K562 (cell line): ENCODE results near the gene NUTF2. TPM values are rescaled to one million over a fixed set of nuclear protein-coding genes. Genes with fewer than 3 reads are reported as not detected.

Experiments used
- ATAC-seq: fragments of 200-7000 bp; cut with Tn5 transposase; 3 replicates; pipeline ENCODE4 v1.9.1; 2020; ENCODE audit warnings: moderate library complexity
- BruUV-seq: library from RNA; stranded (reverse); fragments of 400-500 nt; replicated peaks from 2 replicates; lab custom pipeline; 2021; lab: Mats Ljungman, UMichigan
- CTCF ChIA-PET: fragments of 300-600 bp; formaldehyde crosslinking; extraction: SDS; loops from one replicate; lab custom pipeline; 2021; ENCODE audit warnings: low intra/inter-chr PET ratio; lab: Yijun Ruan, JAX
- POLR2A ChIA-PET: fragments of 300-600, 350-650 bp; sonication (Branson Sonifier 250); formaldehyde crosslinking; extraction: SDS; loops from one replicate; lab custom pipeline; 2021; ENCODE audit warnings: antibody characterized with exemption, inconsistent platforms; lab: Yijun Ruan, JAX
- DNase-seq, 4 experiments: peaks; one replicate each; pipeline versions ENCODE4 v3.0.0 to v3.0.0-alpha.2; 2011 to 2018; ENCODE audit warnings: low spot score in 3 of 4, mixed read lengths in 3 of 4; ENCODE audit errors: extremely low read depth in 1 of 4
- FAIRE-seq: peaks from 2 replicates; lab custom pipeline; 2011; peaks lifted over from hg19 to GRCh38; lab: Jason Lieb, UNC
- H2AFZ ChIP-seq: 2 replicates; pipeline ENCODE4 v1.6.0; 2011; ENCODE audit warnings: low read depth, low read length, control low read depth, inconsistent platforms
- H3K27ac ChIP-seq: fragments of 200-600 bp; 3 replicates; pipeline ENCODE4 v1.8.0; 2011; ENCODE audit warnings: low read depth, mild to moderate bottlenecking, control low read depth, inconsistent platforms, low read length, moderate library complexity, mixed read lengths; ENCODE audit errors: extremely low read depth
- H3K27me3 ChIP-seq, 2 experiments: fragments of 300-600 bp in 1 of 2; 2 replicates in 1 of 2; 3 replicates in 1 of 2; pipeline versions ENCODE4 v1.6.0 to v1.8.0; 2011; ENCODE audit warnings: inconsistent platforms in 2 of 2, low read length in 2 of 2, mild to moderate bottlenecking in 1 of 2, mixed read lengths in 1 of 2, moderate library complexity in 1 of 2; ENCODE audit not compliant: control insufficient read depth in 2 of 2, insufficient read depth in 2 of 2
- H3K36me3 ChIP-seq: fragments of 300-600 bp; 3 replicates; pipeline ENCODE4 v1.8.0; 2011; ENCODE audit warnings: mild to moderate bottlenecking, low read length, inconsistent platforms; ENCODE audit not compliant: control insufficient read depth, insufficient read depth
- H3K4me1 ChIP-seq, 2 experiments: fragments of 200-600 bp in 1 of 2; replicated peaks in 1 of 2; 2 replicates in 1 of 2; 3 replicates in 1 of 2; pipeline versions ENCODE4 v1.5.1 to v1.8.0; 2011; ENCODE audit warnings: inconsistent platforms in 2 of 2, low read length in 2 of 2, mild to moderate bottlenecking in 1 of 2, mixed read lengths in 1 of 2, moderate library complexity in 1 of 2; ENCODE audit not compliant: control insufficient read depth in 2 of 2, insufficient read depth in 2 of 2
- H3K4me2 ChIP-seq: 2 replicates; pipeline ENCODE4 v1.6.1; 2011; ENCODE audit warnings: low read length, control low read depth, inconsistent platforms, mixed read lengths; ENCODE audit not compliant: insufficient read depth
- H3K4me3 ChIP-seq: fragments of 200-600 bp; sonication (generic), shearing (Covaris generic); 2 replicates; pipeline ENCODE4 v1.5.1; 2016; ENCODE audit warnings: control low read depth, inconsistent platforms
- H3K79me2 ChIP-seq: fragments of 200-600 bp; 3 replicates; pipeline ENCODE4 v1.8.0; 2011; ENCODE audit warnings: low read length, inconsistent platforms; ENCODE audit not compliant: control insufficient read depth, insufficient read depth
- H3K9ac ChIP-seq, 2 experiments: 2 replicates each; pipeline versions ENCODE4 v1.6.0 to v1.6.1; 2011; ENCODE audit warnings: low read depth in 2 of 2, low read length in 2 of 2, control low read depth in 1 of 2, inconsistent platforms in 1 of 2, mild to moderate bottlenecking in 1 of 2, mixed read lengths in 1 of 2; ENCODE audit not compliant: insufficient read depth in 1 of 2
- H3K9me1 ChIP-seq: one replicate; pipeline ENCODE4 v1.6.0; 2011; ENCODE audit warnings: inconsistent platforms, mild to moderate bottlenecking, low read length, moderate library complexity; ENCODE audit not compliant: control insufficient read depth, insufficient read depth
- H3K9me3 ChIP-seq: replicated peaks from 2 replicates; pipeline ENCODE4 v1.5.1; 2011; ENCODE audit warnings: low read depth, low read length, inconsistent platforms; ENCODE audit not compliant: control insufficient read depth, insufficient read depth
- H4K20me1 ChIP-seq: replicated peaks from 2 replicates; pipeline ENCODE4 v1.6.1; 2011; ENCODE audit warnings: low read length, inconsistent platforms, mixed read lengths; ENCODE audit not compliant: control insufficient read depth, insufficient read depth
- CBFB ChIP-seq: sonication (generic); formaldehyde crosslinking; IDR thresholded peaks from 2 replicates; pipeline ENCODE4 v1.4.0; 2020; ENCODE audit warnings: mild to moderate bottlenecking, missing genetic modification reagents
- GATA2 ChIP-seq: sonication (generic); formaldehyde crosslinking; IDR thresholded peaks from 2 replicates; pipeline ENCODE4 v1.4.0; 2020; ENCODE audit warnings: mild to moderate bottlenecking, missing genetic modification reagents
- HDAC3 ChIP-seq: fragments of 450-650 bp; IDR thresholded peaks from 2 replicates; pipeline ENCODE4 v1.6.1; 2018; ENCODE audit warnings: borderline replicate concordance, mild to moderate bottlenecking, moderate library complexity; ENCODE audit not compliant: partially characterized antibody
- POLR2G ChIP-seq: fragments of 200-400 bp; formaldehyde crosslinking; IDR thresholded peaks from 2 replicates; pipeline ENCODE4 v1.6.1; 2017; ENCODE audit warnings: low read depth, mild to moderate bottlenecking, antibody characterized with exemption, low read length, moderate library complexity
- RBBP5 ChIP-seq: fragments of 200-600 bp; sonication (generic); IDR thresholded peaks from 2 replicates; pipeline ENCODE4 v1.6.1; 2012; ENCODE audit warnings: borderline replicate concordance, mild to moderate bottlenecking, low read length, control low read depth, inconsistent platforms; ENCODE audit not compliant: insufficient read depth, poor library complexity, severe bottlenecking
- ZFPM2 ChIP-seq: fragments of 250-450 bp; sonication (Bioruptor Pico); IDR thresholded peaks from 2 replicates; pipeline ENCODE4 v1.5.1; 2022; ENCODE audit warnings: mild to moderate bottlenecking
- WGBS: fragments of 100-300 bp; shearing (Covaris generic); methylation state at CpG from one replicate; pipeline ENCODE4 v1.1.6; 2016; ENCODE audit warnings: low coverage, mixed read lengths; ENCODE audit not compliant: insufficient coverage; ENCODE audit errors: missing lambda C conversion rate; 5-methylcytosine and 5-hydroxymethylcytosine counted together
- in situ Hi-C: fragments of 300-500 bp; cut with MboI; formaldehyde crosslinking; loops from 4 replicates; pipeline ENCODE4 v1.15.0; 2018; ENCODE audit warnings: inconsistent platforms, mixed read lengths
- intact Hi-C: fragments of 100-400 bp; cut with micrococcal nuclease; formaldehyde crosslinking; loops from 2 replicates; pipeline ENCODE4 v1.14.2; 2022
- polyA plus RNA-seq, 8 experiments: library from polyadenylated mRNA; depleted of rRNA in 4 of 8; stranded (reverse) in 5 of 8; unstranded in 3 of 8; fragments of >200 nt; fragmentation: Nextera tagmentation in 2 of 8; fragmentation: Illumina TruSeq in 1 of 8; extraction: Ambion mirVana in 2 of 8; extraction: Trizol in 1 of 8; gene quantifications; 2 replicates each; pipeline versions ENCODE4 v1.2.1 to v1.2.3, GENCODE V29; 2011 to 2014; ENCODE audit warnings: inconsistent platforms in 1 of 8, missing spikeins in 1 of 8
- total RNA-seq, 7 experiments: library from RNA; depleted of rRNA in 6 of 7; stranded (reverse); fragments of >200 nt in 6 of 7; fragmentation: Illumina TruSeq in 2 of 7; extraction: Trizol in 2 of 7; gene quantifications; 2 replicates each; pipeline versions ENCODE4 v1.2.1 to v1.2.3, GENCODE V29; 2011 to 2021; ENCODE audit warnings: low replicate concordance in 1 of 7
- TF ChIP-seq, protein P1 (sequence below): fragments of 250-450 bp; sonication (Bioruptor Pico); IDR thresholded peaks from 2 replicates; pipeline ENCODE4 v1.8.0; 2021; ENCODE audit warnings: moderate library complexity, mild to moderate bottlenecking, inconsistent platforms

The NUTF2 gene
- total and polyA plus RNA-seq, 9 of the 15 experiments (the other 6 are each of a cell fraction or from before 2014, with no cell fraction given): 106 to 248 (median 147) TPM

DNA sequence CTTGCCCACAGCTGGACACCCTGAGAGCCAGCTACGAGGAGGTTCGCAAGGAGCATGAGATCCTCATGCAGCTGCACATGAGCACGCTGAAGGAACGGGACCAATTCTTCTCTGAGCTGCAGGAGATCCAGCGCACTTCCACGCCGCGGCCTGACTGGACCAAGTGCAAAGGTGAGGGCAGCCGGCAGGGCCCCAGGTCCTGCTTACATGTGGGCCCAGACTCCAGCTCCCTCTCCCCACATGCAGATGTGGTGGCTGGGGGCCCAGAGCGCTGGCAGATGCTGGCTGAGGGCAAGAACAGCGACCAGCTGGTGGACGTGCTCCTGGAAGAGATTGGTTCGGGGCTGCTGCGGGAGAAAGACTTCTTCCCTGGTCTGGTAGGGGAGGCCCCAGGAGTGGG lies 20.8 kb upstream of the NUTF2 start:
- H3K9me1 ChIP-seq: peaks cover 5% of the 10 kb centered on the region
- H3K4me2 ChIP-seq: no peak overlapping the region

More for the DNA sequence above, 20.8 kb upstream of the NUTF2 start:
- POLR2A ChIA-PET: interaction anchor here (0.6 to 3.2 kb wide), 4 partner anchors 9 to 297 kb away, joined by 3 to 19 read pairs (median 4); partner anchors contain the start of gene RIPOR1
- no peaks in the 10 kb centered on the region for H3K9me3 ChIP-seq
- no peak overlapping the region for H3K27ac ChIP-seq
- H3K9ac ChIP-seq: peak overlapping the region in 1 of 2 experiments; percentile 43; a peak in 2 of 4 replicates
- peaks cover 0 to 10% of the 10 kb centered on the region in 2 experiments; a peak in 2 of 5 replicates for H3K4me1 ChIP-seq
- peaks cover 42% of the 10 kb centered on the region; the same call in 2 of the 3 replicates for H3K36me3 ChIP-seq
- no peaks in the 10 kb centered on the region; the same call in 1 of the 2 replicates for H4K20me1 ChIP-seq
- no TSS peak for BruUV-seq
- H3K27me3 ChIP-seq: no peaks in the 10 kb centered on the region
- DNase-seq (no peak), FAIRE-seq (no peak), ATAC-seq (no peak)
- no peaks in the 10 kb centered on the region for H3K79me2 ChIP-seq
- no peak for TF ChIP-seq HDAC3
- no peak for TF ChIP-seq GATA2 (CRISPR knock-in tag)
- no peak for TF ChIP-seq CBFB (CRISPR knock-in tag)
- TF ChIP-seq RBBP5: peak; percentile 8
- no peak for TF ChIP-seq ZFPM2 (CRISPR knock-in tag)
- TF ChIP-seq POLR2G: peak; percentile 61
- TF ChIP-seq, protein P1, sequence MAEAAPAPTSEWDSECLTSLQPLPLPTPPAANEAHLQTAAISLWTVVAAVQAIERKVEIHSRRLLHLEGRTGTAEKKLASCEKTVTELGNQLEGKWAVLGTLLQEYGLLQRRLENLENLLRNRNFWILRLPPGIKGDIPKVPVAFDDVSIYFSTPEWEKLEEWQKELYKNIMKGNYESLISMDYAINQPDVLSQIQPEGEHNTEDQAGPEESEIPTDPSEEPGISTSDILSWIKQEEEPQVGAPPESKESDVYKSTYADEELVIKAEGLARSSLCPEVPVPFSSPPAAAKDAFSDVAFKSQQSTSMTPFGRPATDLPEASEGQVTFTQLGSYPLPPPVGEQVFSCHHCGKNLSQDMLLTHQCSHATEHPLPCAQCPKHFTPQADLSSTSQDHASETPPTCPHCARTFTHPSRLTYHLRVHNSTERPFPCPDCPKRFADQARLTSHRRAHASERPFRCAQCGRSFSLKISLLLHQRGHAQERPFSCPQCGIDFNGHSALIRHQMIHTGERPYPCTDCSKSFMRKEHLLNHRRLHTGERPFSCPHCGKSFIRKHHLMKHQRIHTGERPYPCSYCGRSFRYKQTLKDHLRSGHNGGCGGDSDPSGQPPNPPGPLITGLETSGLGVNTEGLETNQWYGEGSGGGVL: no peak
- no peak overlapping the region for H2AFZ ChIP-seq
- H3K4me3 ChIP-seq: no peak overlapping the region
- intact Hi-C loops (no loop called here), in situ Hi-C loops (no loop called here)
- CTCF ChIA-PET: no interaction called here
- WGBS: 84% methylated on average over 13 of the region's 14 CpGs
